Osteocyte (in vitro differentiated cells): ENCODE measurements around the gene PRKAA1. TPM values are rescaled to one million over a fixed set of nuclear protein-coding genes. Genes with fewer than 3 reads are reported as not detected.

Experiments
- total RNA-seq: library from RNA; stranded (reverse); gene quantifications from 2 replicates; pipeline ENCODE4 v1.2.1, GENCODE V29; 2021

The PRKAA1 gene
- total RNA-seq, 1 donor from 2014 or later: 91.1 TPM

Other genes starting within 250 kb of the PRKAA1 start
- 68.0 and 70.0 TPM in 2 replicates for gene PTGER4, start 118.5 kb downstream of the PRKAA1 start, total RNA-seq
- 18.1 and 18.2 TPM in 2 replicates for gene TTC33, start 42.4 kb downstream of the PRKAA1 start, total RNA-seq
- 1,134 and 1,223 TPM in 2 replicates for gene RPL37, start 36.8 kb upstream of the PRKAA1 start, total RNA-seq
- 0.73 and 1.1 TPM in 2 replicates for gene CARD6, start 43.0 kb upstream of the PRKAA1 start, total RNA-seq
- not detected in 2 replicates for gene C7, start 111.1 kb upstream of the PRKAA1 start, total RNA-seq